HepG2 (cell line): Measurements from ENCODE around the gene FNDC3A.

ENCODE experiments used
- CREB1 ChIP-seq, 2 experiments: fragments of 450-650 bp in 1 of 2; IDR thresholded peaks; 2 replicates each; pipeline ENCODE4 v1.6.1; 2016 to 2017; ENCODE audit warnings: control low read depth in 1 of 2, mild to moderate bottlenecking in 1 of 2, missing compliant biosample characterization in 1 of 2, missing genetic modification characterization in 1 of 2
- KLF16 ChIP-seq, 2 experiments: sonication (generic) in 1 of 2; formaldehyde crosslinking in 1 of 2; IDR thresholded peaks; 2 replicates each; pipeline versions ENCODE4 v1.6.1 to v1.8.0; 2016 to 2023; ENCODE audit warnings: missing genetic modification reagents in 2 of 2, missing compliant biosample characterization in 1 of 2
- NFIC ChIP-seq: IDR thresholded peaks from 2 replicates; pipeline ENCODE4 v1.6.1; 2012; ENCODE audit warnings: mild to moderate bottlenecking, low read length, inconsistent platforms
- RFX1 ChIP-seq: fragments of 450-650 bp; IDR thresholded peaks from 2 replicates; pipeline ENCODE4 v1.6.1; 2017
- SP1 ChIP-seq, 2 experiments: fragments of 450-650 bp in 1 of 2; sonication (generic) in 1 of 2; formaldehyde crosslinking in 1 of 2; IDR thresholded peaks; 2 replicates each; pipeline versions ENCODE4 v1.4.0 to v1.6.1; 2016 to 2020; ENCODE audit warnings: missing genetic modification reagents in 1 of 2
- TP53 ChIP-seq: sonication (generic); formaldehyde crosslinking; conservative IDR thresholded peaks from 2 replicates; pipeline ENCODE4 v1.4.0; 2020; ENCODE audit warnings: missing genetic modification reagents
- TF ChIP-seq, protein P1 (sequence below): sonication (generic); formaldehyde crosslinking; IDR thresholded peaks from 2 replicates; pipeline ENCODE4 v1.4.0; 2020; ENCODE audit warnings: missing genetic modification reagents

DNA sequence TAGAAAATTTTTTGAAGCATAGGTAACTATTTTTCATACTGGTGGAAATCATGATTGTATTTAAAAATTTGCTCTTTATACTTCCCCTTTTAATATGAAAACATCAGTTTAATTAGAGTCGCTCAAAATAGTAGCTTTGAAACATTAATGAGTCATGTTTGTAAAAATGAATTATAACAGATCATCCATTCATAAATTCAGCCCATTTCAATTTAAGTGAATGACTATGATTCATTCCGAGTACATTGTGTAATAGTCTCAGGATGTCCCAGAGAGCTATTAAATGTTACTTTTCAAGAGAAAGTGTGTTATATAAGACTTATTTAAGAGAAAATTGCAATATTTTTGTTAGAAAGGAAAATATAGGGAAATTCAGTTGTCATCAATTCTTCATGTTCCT lies 111.0 kb downstream of the FNDC3A start:
- TF ChIP-seq NFIC (no peak), SP1 (IDR thresholded peaks at IDR 0.05) (no peak), SP1 (CRISPR knock-in tag; IDR thresholded peaks at IDR 0.05) (no peak), CREB1 (IDR thresholded peaks at IDR 0.05) (no peak), CREB1 (CRISPR knock-in tag; IDR thresholded peaks at IDR 0.05) (no peak), RFX1 (no peak), KLF16 (CRISPR knock-in tag; IDR thresholded peaks at IDR 0.05) (no peak), TP53 (CRISPR knock-in tag) (no peak)
- TF ChIP-seq, protein P1, sequence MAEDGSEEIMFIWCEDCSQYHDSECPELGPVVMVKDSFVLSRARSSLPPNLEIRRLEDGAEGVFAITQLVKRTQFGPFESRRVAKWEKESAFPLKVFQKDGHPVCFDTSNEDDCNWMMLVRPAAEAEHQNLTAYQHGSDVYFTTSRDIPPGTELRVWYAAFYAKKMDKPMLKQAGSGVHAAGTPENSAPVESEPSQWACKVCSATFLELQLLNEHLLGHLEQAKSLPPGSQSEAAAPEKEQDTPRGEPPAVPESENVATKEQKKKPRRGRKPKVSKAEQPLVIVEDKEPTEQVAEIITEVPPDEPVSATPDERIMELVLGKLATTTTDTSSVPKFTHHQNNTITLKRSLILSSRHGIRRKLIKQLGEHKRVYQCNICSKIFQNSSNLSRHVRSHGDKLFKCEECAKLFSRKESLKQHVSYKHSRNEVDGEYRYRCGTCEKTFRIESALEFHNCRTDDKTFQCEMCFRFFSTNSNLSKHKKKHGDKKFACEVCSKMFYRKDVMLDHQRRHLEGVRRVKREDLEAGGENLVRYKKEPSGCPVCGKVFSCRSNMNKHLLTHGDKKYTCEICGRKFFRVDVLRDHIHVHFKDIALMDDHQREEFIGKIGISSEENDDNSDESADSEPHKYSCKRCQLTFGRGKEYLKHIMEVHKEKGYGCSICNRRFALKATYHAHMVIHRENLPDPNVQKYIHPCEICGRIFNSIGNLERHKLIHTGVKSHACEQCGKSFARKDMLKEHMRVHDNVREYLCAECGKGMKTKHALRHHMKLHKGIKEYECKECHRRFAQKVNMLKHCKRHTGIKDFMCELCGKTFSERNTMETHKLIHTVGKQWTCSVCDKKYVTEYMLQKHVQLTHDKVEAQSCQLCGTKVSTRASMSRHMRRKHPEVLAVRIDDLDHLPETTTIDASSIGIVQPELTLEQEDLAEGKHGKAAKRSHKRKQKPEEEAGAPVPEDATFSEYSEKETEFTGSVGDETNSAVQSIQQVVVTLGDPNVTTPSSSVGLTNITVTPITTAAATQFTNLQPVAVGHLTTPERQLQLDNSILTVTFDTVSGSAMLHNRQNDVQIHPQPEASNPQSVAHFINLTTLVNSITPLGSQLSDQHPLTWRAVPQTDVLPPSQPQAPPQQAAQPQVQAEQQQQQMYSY (CRISPR knock-in tag) = no peak
